Activated naive CD8-positive, alpha-beta T cell treated with anti-CD3 and anti-CD28 coated beads, Interleukin-2, amount 50 U/mL, for 16 hours (primary cell): Measurements from ENCODE around the gene TANC2.

ENCODE experiments used
- DNase-seq: peaks from one replicate; pipeline ENCODE4 v3.0.0-alpha.2; 2020; ENCODE audit warnings: low read depth, low spot score

Gene TANC2

GRCh38 chr17:62965686-62966425 lies at the start of gene TANC2:
Gene TANC2, plus strand, starts transcription at chr17:62966235. Its CDS starts 43,325 bp downstream, at chr17:63009560.
- peak; percentile 46 for DNase-seq

- no peak for DNase-seq
These were observed 49.1 kb upstream of the TANC2 start for GRCh38 chr17:62916684-62917571.

- DNase-seq, result no peak
These were observed 46.6 kb upstream of the TANC2 start for GRCh38 chr17:62919388-62919787.

- DNase-seq, result no peak
These were observed 45.7 kb upstream of the TANC2 start for GRCh38 chr17:62920300-62920699.

GRCh38 chr17:62921817-62922216 lies 44.2 kb upstream of the TANC2 start:
- no peak for DNase-seq

GRCh38 chr17:62923258-62924150 lies 42.5 kb upstream of the TANC2 start:
- no peak for DNase-seq

- no peak for DNase-seq
These were observed 40.7 kb upstream of the TANC2 start for GRCh38 chr17:62925267-62925836.

GRCh38 chr17:62927083-62927482 lies 39.0 kb upstream of the TANC2 start:
- DNase-seq, result no peak

- DNase-seq, result no peak
These were observed 36.7 kb upstream of the TANC2 start for GRCh38 chr17:62929320-62929719.

GRCh38 chr17:62931101-62931500 lies 34.9 kb upstream of the TANC2 start:
- no peak for DNase-seq

GRCh38 chr17:62933501-62934385 lies 32.3 kb upstream of the TANC2 start:
- DNase-seq, result no peak

- DNase-seq, result no peak
These were observed 30.9 kb upstream of the TANC2 start for GRCh38 chr17:62935098-62935497.

- no peak for DNase-seq
These were observed 30.5 kb upstream of the TANC2 start for GRCh38 chr17:62935523-62935922.

- no peak for DNase-seq
These were observed 28.4 kb upstream of the TANC2 start for GRCh38 chr17:62937606-62938005.

- DNase-seq, result no peak
These were observed 24.6 kb upstream of the TANC2 start for GRCh38 chr17:62941358-62941991.

GRCh38 chr17:62948370-62948769 lies 17.7 kb upstream of the TANC2 start:
- DNase-seq, result no peak

GRCh38 chr17:62949036-62949435 lies 17.0 kb upstream of the TANC2 start:
- no peak for DNase-seq

- no peak for DNase-seq
These were observed 16.0 kb upstream of the TANC2 start for GRCh38 chr17:62950067-62950466.

GRCh38 chr17:62955841-62956352 lies 10.1 kb upstream of the TANC2 start:
- no peak for DNase-seq

GRCh38 chr17:62963296-62963695 lies 2.7 kb upstream of the TANC2 start:
- DNase-seq, result no peak
